GM21360 (cell line): Measurements from ENCODE around the gene MINDY4.

ENCODE experiments used
- ATAC-seq: cut with Tn5 transposase; IDR thresholded peaks from one replicate; pipeline ENCODE4 v1.9.1; 2021; ENCODE audit warnings: mild to moderate bottlenecking, moderate library complexity; ENCODE audit not compliant: unreplicated experiment

MINDY4 gene

DNA sequence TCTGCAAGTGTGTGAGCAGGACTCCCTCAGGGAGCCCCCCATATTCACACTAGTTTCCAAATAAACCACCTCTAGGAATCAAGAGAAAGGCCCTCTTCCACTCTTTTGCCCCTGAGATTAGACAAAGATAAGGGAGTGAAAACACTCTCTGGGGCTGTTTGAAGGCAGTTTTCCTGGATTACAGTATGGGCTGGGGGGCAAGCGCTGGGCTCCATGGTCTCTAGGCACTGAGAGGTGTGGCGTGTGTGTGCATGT, 141.4 kb downstream of the MINDY4 start:
- ATAC-seq, result no peak

DNA sequence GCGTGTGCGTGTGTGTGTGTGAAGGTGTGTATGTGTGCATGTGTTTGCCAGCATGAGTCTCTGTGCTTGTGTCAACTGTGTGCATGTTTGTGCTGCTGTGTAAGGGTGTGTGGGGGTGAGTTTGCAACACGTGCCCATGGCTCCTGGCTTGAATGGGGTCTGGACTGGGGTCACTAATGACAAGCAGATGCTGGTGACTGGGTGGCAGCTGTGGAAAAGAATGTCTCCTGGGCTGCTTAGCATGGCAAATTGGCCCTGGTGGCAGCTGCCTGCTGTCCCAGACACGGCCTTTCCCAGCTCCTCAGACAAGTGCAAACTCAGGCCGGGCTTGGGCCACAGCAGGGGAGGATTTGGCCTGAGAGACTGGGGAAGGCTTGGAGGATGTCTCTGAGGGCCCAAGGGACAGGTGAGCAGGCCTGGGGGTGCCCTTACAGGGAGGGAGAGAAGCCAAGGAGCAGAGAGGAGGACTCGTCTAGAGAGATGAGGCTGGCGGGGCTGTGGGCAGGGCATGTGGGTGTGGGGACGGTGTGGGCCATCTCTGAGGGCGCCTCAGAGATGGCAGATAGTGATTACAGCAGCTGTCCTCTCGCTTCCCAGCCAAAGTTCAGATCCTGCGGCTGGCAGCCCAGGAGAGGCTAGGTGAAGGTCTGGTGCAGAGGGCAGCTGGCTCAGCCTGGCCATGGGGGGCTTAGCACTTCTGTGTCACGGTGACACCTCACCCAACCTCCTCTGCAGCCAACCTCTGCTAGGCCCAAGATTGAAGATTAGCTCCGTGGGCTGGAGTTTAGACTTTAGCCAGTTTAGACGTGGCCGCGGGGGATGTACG, 142.0 kb downstream of the MINDY4 start:
- ATAC-seq, result no peak

DNA sequence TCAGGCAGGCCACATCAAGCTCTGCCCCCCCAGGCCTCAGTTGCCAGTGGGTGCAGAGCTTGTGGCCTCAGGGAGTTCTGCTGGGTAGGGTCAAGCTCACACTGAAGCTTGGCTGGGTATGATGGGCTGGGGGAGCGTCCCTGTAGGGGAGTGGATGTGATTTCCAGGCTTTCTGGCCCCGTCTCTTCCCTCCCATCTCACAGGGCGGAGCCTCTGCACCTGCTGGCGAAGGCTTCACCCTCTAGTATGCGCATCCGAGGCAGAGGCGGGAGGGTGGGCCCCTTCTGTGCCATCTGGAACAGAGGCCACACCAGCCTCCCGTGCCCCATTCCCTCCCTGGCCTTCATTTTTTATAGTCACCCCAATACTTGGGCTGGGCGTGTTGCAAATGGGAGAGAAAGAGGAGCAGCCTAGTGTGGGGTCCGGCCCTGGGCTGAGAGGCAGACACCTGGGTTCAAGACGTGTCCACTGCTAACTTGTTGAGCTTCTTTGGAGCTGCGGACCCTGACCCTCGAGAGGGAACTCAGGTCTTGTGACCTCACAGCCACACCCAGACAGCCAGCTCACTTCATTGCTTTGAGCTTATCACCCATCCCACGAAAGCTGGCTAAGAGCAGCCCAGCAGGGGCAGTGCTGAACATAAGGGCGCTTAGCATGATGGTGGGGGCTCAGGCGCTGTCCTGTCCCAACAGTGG, 142.8 kb downstream of the MINDY4 start:
- ATAC-seq, result no peak

DNA sequence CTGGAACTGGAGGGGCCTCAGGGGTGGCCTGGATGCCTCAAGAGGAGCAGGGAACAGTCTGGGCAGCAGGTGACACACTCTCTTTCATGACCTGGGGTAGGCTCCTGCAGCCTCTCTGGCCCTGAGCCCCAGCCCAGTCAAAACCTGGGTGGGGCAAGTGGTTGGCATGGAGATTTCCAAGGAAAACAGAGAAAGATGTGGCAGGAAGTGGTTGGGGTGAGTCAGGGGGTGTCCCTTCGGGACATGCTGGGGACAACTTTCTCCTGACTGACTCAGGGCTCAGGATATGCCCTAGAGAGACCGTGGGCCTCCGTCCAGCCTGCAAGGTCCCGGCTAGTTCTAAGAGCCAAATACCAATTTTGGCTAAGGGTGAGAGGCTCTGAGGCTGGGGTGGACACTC, 143.4 kb downstream of the MINDY4 start:
- no peak for ATAC-seq

DNA sequence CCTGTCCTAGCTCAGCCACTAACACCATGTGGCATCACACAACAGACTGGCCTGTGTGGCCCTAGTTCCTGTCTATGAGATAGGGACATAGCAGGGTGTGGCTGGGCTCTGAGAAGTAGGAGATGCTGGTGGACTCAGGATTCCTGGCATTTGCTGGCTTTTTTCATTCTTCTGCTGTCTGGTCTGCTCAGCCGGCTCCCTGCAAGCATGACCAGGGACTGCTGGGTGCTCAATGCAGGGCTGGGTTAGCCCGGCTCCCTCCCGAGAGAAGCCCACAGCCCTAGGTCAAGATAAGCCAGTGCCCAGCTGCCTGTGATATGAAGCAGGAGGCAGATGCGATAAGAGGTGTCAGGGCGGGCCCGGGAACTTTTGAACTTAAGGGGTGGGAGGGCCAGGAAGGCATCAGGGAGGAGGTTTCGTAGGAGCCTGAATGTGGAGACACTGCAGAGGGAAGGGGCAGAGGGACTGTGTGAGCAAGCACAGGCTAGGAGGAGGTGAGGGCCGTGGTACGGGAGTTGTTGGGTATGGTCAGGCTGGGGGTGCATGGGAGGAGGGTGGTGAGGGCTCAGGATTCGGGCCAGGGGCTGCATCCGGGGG, 143.9 kb downstream of the MINDY4 start:
- ATAC-seq, result no peak

DNA sequence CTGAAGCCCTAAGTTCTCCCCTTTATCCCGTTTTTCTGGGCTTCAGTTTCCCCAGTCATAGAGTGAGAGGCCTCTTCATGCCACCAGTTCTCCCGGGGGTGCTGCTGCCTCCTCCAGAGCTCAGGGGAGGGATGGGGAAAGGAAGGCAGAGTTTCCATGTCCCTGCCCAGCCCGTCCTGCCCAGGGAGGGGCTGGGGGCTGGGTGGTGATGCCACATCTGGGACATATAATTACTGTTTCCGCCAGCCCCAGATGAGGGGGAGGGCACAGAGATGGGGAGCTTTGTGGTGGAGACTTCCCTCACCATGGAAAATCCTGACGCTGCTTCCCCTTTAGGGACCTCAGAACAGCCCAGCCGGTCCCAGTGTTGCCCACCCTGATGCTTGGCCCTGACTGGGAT, 144.5 kb downstream of the MINDY4 start:
- ATAC-seq, result no peak

DNA sequence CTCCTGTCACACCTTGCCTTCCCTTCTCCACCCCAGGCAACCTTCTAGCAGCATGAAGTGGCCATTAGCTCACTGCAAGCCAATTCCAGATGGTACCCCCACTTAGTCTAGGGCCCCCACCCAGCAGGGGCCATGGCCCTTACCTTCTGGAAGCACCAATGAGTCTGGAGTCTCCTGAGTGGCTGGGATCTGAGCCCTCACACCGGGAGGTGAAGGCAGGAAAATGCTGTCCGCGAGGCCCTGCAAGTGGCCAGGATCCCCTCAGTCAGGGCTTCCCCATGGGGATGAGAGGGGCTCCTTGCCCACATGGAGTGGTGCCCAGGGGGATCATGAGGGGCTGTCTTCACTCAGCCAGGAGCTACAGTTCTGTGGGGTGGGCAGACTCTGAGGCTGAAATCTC, 145.0 kb downstream of the MINDY4 start:
- no peak for ATAC-seq

DNA sequence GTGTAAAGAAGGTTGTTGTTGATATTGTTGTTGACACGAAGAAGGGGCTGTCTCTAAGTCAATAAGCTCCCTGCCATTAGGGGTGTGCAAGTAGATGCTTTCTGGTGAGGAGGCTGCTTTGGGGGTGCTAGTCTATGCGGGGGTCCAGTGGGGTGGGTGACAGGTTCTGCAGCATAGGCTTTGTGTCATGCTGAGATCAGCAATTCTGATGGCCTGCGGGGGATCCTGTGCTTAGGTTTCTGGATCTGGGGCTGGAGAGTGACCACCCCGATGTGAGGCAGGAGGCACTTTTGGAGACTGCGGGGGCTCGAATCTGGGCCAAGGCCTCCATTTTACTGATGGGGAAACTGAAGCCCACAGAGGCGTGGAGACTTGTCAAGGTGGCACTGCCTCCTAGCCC, 145.6 kb downstream of the MINDY4 start:
- ATAC-seq, result no peak

DNA sequence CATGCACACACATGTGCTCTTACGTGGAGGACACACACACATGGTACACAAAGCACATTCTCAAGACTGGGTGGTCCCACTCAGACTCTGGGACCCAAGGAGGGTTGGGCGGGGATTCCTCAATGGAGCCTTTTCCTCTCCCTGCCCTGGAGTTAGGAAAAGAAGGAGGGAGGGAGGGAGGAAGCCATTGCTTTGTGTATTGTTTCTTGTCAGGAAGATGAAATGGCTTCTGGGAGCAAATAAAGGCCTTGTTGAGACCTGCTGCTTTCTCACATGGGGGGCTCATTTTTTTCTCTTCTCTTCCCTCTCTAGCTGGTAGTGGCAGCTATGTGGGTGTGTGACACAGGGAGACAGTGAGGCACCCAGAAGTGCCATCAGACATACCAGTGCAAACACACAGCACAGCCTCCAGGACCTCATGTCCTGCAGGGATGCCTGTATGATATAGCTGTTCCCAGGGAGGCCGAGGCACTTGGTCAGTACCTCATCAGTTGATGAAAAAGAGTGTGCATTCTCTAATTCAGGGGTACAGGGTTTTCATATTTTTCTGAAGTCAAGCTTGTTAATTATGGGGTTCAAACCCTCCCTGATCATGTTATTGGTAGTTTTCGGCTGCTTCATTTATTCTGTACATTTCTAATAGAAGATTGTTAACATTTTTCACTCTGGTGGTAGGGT, 146.1 kb downstream of the MINDY4 start:
- no peak for ATAC-seq

DNA sequence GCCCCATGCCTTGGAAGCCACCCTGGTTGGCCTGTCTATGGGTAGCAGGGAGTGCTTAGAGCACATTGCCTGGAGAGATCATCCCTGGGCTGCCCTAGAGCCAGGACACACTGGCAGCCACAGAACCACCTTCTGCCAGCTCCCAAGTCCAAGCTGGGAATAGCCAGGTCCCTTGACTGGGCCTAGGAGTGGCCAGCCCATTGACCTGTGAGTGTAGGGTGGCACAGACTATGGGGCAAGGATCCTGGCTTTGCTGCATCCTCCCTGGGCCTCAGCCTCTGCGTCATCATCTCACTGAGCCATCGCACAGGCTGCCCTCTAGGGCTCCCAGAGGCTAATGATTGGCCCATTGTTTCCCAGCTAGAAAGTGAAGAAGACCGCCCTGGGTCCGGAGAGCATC, 147.5 kb downstream of the MINDY4 start:
- ATAC-seq, result no peak

DNA sequence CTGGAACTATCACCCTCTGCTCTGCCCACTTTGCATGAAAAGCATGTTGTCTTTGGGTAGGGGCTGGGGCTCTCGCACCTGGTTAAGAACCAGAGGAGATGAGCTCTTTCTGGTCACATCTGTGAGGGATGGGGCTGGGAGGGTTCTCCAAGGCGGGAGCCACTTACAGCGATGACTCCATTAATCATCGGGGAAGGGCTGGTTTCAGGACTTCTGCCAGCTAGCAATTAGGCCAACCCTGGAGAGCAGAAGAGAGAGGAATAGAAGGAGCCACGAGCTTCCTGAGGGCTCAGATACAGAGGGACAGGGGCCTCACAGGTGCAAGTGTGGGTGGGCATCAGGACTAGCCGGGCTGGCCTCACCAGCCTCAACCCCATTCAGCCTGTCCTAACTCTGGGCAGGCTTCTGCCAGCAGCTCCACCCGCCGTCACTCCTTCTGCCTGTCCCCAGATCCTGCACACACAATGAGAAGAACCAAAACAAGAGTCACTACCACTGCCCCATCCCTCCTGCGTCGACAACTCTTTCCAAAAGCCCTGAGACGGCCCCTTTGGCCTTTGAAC, 148.9 kb downstream of the MINDY4 start:
- no peak for ATAC-seq

DNA sequence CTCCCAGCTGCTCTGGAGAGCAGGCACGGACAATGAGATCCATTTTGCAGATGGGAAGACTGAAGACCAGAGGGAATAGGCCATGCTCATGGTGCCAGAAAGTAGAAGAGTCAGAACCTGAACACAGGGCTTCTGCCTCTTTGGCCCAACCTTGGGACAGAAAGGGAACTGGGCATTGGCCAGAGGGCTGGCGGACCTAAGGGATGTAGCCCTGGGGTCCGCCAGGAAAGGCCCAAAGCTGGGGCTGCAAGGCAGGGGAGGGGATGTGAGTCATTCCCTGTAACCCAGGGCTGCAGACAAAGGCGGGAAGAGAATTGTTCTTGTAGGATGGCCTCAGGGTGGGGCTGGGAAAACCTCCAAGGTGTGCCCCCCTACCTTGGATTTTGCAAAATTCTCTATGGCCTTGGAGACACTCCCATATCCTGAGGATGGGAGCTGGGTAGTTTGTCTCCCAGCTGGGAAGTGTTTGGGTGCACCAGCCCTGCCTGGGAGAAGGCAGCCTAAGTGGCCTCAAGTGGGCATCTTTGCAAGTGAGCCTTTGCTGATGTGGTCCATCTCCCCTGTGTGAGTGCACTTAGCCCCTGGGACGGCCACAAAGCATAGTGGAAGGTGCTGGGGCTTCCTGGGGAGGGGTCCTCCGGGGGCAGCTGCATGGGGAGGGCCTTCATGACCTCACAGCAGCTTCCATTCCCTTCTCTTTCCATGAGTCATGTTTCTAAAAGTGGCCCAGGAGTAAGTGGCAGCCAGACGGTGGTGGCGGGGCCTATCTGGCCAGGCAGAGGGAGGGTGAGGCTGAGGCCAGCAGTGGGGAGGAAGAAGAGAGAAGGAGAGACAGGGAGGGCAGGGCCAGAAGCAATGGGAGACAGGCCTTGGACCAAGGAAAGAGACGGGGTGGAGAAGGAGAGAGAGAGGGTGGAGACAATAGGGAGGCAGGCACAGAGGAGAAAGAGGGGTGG, 149.6 kb downstream of the MINDY4 start:
- no peak for ATAC-seq

DNA sequence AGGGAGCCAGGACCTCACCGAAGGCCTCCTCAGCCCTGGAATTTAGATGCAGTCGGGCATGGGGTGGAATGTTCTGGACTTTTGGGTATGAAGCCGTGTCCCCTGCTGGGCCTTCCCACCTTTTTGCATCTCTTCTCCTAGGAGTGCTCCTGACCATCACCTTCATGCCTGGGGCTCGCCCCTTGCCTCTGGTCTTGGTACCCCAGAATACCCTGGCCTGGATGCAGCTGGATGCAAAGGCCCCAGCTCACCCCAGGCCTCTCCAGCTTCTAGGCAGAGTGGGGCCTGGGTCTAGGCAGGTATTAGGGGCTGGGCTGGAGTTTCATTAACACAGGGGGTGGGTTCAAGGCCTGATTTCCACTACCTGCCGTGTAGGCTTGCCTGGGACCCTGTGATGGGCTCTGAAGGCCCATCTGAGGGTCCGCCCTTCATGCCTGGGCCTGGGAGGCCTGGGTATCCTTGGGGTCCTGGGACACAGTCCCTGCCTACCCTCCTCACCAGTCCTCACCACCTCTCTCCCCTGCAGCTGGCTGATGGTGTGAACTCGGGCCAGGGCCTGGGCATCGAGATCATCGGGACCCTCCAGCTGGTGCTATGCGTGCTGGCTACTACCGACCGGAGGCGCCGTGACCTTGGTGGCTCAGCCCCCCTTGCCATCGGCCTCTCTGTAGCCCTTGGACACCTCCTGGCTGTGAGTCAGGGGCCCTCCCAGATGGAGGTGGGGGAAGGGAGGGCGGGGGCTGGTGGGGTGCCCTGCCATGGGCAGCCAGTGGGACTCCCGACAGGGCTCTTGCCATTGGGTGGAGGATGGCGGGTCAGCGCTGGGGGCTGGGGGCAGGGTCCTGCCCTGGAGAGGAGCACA, 150.6 kb downstream of the MINDY4 start:
- no peak for ATAC-seq

DNA sequence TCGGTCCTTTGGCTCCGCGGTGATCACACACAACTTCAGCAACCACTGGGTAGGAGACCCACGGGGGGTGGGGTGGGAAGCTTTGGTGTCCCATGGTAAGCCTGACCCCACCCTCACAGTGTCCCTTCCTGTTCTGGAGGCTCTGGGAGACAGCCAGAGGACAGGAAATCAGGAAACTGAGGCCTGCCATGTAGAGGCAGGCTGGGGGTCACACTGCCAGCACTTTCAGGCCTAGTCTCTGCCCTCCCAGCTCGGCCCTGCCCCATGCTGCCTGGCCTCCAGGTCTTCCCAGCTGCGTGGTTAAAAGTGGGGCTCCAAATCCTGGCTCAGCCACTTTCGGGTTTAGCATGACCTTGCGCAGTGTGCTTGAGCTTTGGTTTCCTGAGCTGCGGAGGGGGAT, 151.4 kb downstream of the MINDY4 start:
- ATAC-seq, result no peak

DNA sequence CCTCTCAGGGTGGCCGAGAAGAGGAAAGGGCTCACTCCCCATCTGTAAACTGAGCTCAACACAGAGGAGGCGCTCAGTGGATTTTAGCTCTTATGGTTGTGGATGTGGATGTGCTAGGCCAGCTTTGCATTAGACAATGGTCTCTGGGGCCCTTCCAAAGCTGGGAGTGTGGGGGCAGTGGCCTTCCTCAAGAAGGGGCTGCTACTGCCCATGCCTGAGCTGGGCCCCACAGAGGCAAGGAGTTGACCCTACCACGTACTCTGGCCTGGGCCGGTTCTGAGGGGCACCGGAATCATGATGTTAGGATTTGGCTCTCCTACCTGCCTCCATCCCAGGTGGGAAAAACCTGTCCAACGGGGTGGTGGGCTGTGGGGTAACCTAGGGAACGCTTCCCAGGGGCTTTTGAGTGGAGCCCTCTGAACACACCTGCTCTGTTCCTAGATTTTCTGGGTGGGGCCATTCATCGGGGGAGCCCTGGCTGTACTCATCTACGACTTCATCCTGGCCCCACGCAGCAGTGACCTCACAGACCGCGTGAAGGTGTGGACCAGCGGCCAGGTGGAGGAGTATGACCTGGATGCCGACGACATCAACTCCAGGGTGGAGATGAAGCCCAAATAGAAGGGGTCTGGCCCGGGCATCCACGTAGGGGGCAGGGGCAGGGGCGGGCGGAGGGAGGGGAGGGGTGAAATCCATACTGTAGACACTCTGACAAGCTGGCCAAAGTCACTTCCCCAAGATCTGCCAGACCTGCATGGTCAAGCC, 152.0 kb downstream of the MINDY4 start:
- ATAC-seq, result no peak

DNA sequence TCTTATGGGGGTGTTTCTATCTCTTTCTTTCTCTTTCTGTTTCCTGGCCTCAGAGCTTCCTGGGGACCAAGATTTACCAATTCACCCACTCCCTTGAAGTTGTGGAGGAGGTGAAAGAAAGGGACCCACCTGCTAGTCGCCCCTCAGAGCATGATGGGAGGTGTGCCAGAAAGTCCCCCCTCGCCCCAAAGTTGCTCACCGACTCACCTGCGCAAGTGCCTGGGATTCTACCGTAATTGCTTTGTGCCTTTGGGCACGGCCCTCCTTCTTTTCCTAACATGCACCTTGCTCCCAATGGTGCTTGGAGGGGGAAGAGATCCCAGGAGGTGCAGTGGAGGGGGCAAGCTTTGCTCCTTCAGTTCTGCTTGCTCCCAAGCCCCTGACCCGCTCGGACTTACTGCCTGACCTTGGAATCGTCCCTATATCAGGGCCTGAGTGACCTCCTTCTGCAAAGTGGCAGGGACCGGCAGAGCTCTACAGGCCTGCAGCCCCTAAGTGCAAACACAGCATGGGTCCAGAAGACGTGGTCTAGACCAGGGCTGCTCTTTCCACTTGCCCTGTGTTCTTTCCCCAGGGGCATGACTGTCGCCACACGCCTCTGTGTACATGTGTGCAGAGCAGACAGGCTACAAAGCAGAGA, 152.7 kb downstream of the MINDY4 start:
- no peak for ATAC-seq

DNA sequence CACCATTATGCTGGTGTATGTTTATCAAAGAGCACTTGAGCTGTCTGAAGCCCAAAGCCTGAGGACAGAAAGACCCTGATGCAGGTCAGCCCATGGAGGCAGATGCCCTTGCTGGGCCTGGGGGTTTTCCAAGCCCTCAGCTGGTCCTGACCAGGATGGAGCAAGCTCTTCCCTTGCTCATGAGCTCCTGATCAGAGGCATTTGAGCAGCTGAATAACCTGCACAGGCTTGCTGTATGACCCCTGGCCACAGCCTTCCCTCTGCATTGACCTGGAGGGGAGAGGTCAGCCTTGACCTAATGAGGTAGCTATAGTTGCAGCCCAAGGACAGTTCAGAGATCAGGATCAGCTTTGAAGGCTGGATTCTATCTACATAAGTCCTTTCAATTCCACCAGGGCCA, 153.4 kb downstream of the MINDY4 start:
- ATAC-seq, result no peak

DNA sequence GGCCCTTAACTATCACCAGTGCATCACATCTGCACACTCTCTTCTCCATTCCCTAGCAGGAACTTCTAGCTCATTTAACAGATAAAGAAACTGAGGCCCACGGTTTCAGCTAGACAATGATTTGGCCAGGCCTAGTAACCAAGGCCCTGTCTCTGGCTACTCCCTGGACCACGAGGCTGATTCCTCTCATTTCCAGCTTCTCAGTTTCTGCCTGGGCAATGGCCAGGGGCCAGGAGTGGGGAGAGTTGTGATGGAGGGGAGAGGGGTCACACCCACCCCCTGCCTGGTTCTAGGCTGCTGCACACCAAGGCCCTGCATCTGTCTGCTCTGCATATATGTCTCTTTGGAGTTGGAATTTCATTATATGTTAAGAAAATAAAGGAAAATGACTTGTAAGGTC, 153.9 kb downstream of the MINDY4 start:
- ATAC-seq, result no peak
